Stomach smooth muscle (tissue), 2 donors: ENCODE data around the gene LRRC4C.

Experiments used
- H3K27ac ChIP-seq: one replicate; pipeline ENCODE4 v1.7.0; 2013; ENCODE audit warnings: mild to moderate bottlenecking, low read length, inconsistent platforms
- H3K27me3 ChIP-seq, 2 donors: one replicate each; pipeline ENCODE4 v1.7.0; 2013; ENCODE audit warnings: low read length in 2 of 2; ENCODE audit not compliant: insufficient read depth in 2 of 2, control insufficient read depth in 1 of 2
- H3K36me3 ChIP-seq, 2 donors: one replicate each; pipeline ENCODE4 v1.7.0; 2013; ENCODE audit warnings: low read length in 2 of 2; ENCODE audit not compliant: control insufficient read depth in 2 of 2, insufficient read depth in 2 of 2
- H3K4me1 ChIP-seq: one replicate; pipeline ENCODE4 v1.7.0; 2013; ENCODE audit warnings: low read length; ENCODE audit not compliant: control insufficient read depth, insufficient read depth
- H3K4me3 ChIP-seq, 2 donors: one replicate each; pipeline ENCODE4 v1.7.0; 2013; ENCODE audit warnings: low read length in 2 of 2
- H3K9ac ChIP-seq, 2 donors: one replicate each; pipeline ENCODE4 v1.7.0; 2013; ENCODE audit warnings: low read length in 2 of 2, mild to moderate bottlenecking in 1 of 2
- H3K9me3 ChIP-seq, 2 donors: one replicate each; pipeline ENCODE4 v1.7.0; 2013; ENCODE audit warnings: low read length in 2 of 2; ENCODE audit not compliant: control insufficient read depth in 2 of 2
- donor health status: healthy.
- donor health status: Pancreatic carcinoma.

Gene LRRC4C

GRCh38 chr11:40246983-40247382 lies 1212.5 kb downstream of the LRRC4C start:
- no peaks in the 10 kb centered on the region for H3K9me3 ChIP-seq
- H3K4me1 ChIP-seq, result no peaks in the 10 kb centered on the region
- H3K27me3 ChIP-seq, result no peaks in the 10 kb centered on the region
- H3K4me3 ChIP-seq, result no peak overlapping the region
- H3K9ac ChIP-seq, result no peak overlapping the region
- H3K36me3 ChIP-seq, result no peaks in the 10 kb centered on the region
- H3K27ac ChIP-seq, result no peak overlapping the region

DNA sequence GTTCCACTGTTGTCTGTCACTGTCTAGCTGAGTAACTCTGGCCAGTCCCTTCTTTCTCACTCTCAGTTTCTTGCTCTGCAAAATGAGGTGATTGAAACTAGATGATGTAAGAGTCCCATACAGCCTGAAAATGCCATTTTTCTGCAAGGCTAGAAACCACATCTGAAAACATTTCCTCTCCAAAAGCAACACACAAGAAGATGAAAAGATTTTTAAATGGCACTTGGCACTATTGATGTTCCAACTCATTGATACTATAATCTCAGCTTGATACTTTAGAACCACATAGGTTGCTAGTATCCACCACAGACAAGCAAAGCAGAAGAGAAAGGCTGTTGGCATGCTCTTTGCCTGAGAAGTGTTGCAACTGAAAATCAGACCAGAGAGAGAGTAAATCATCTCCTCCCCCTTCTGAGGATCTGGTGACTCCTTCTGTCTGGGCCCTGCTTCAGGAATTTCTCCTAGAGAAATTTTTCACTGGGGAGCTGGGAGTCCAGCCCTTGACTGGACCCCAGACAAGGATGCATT lies 1217.9 kb downstream of the LRRC4C start:
- Histone ChIP-seq H3K27ac (no peak overlapping the region), H3K4me1 (no peaks in the 10 kb centered on the region), H3K9ac (no peak overlapping the region), H3K4me3 (no peak overlapping the region), H3K36me3 (no peaks in the 10 kb centered on the region), H3K9me3 (no peaks in the 10 kb centered on the region), H3K27me3 (no peaks in the 10 kb centered on the region)

GRCh38 chr11:40240284-40240683 lies 1219.2 kb downstream of the LRRC4C start:
- H3K9me3 ChIP-seq, result no peaks in the 10 kb centered on the region

GRCh38 chr11:40236526-40236925 lies 1222.9 kb downstream of the LRRC4C start:
- H3K4me3 ChIP-seq, result no peak overlapping the region
- no peak overlapping the region for H3K9ac ChIP-seq
- no peaks in the 10 kb centered on the region for H3K27me3 ChIP-seq
- H3K9me3 ChIP-seq, result no peaks in the 10 kb centered on the region
- no peaks in the 10 kb centered on the region for H3K4me1 ChIP-seq
- H3K27ac ChIP-seq, result no peak overlapping the region
- H3K36me3 ChIP-seq, result no peaks in the 10 kb centered on the region

More at GRCh38 chr11:40240284-40240683, 1219.2 kb downstream of the LRRC4C start:
- no peak overlapping the region for H3K4me3 ChIP-seq
- no peak overlapping the region for H3K9ac ChIP-seq
- no peaks in the 10 kb centered on the region for H3K4me1 ChIP-seq
- H3K36me3 ChIP-seq, result no peaks in the 10 kb centered on the region
- no peaks in the 10 kb centered on the region for H3K27me3 ChIP-seq
- no peak overlapping the region for H3K27ac ChIP-seq

DNA sequence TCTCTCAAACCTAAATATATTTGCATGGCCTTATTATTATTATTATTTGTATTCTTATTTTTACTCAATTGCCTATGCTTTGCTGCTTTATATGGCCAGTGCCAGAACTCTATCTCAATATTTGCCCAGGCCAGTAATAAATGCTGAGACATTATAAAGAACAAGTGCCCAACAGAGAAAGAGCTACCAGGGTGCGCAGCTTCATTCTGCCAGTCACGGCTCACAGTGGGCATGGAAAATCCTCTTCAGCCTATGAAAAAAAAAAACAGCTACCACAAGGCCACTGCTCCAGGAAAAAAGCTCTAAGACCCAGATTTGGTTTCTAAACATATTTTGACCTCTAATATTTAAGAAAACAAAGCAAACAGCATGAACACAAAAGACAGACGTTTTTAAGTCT lies 1223.6 kb downstream of the LRRC4C start:
- Histone ChIP-seq H3K4me3 (no peak overlapping the region), H3K9ac (no peak overlapping the region), H3K36me3 (no peaks in the 10 kb centered on the region), H3K27me3 (no peaks in the 10 kb centered on the region), H3K9me3 (no peaks in the 10 kb centered on the region), H3K4me1 (no peaks in the 10 kb centered on the region), H3K27ac (no peak overlapping the region)

- no peaks in the 10 kb centered on the region for H3K4me1 ChIP-seq
- H3K9ac ChIP-seq, result no peak overlapping the region
- H3K36me3 ChIP-seq, result no peaks in the 10 kb centered on the region
- H3K27me3 ChIP-seq, result no peaks in the 10 kb centered on the region
- no peak overlapping the region for H3K4me3 ChIP-seq
- H3K9me3 ChIP-seq, result no peaks in the 10 kb centered on the region
- H3K27ac ChIP-seq, result no peak overlapping the region
Observed at GRCh38 chr11:40230821-40231220, 1228.6 kb downstream of the LRRC4C start.

DNA sequence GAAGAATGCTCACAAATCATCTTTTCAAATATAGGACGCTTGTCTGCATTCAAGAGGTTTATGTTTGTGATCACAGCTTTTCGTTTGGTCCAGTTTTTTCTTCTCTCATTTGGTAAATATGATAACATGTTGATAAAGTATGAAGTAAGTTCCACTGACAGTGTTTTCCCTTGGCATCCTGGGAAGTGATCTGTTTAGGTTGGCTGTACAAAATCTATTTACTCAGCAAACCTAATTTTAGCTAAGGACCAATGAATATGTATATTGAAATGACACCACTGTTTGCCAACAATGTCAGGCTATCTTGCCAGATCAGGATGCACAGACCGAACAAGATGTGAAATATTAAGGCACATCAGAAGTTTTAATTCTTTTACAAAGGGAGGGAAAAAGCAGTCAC lies 1230.8 kb downstream of the LRRC4C start:
- Histone ChIP-seq H3K9me3 (no peaks in the 10 kb centered on the region), H3K36me3 (no peaks in the 10 kb centered on the region), H3K9ac (no peak overlapping the region), H3K4me3 (no peak overlapping the region), H3K27me3 (no peaks in the 10 kb centered on the region), H3K4me1 (no peaks in the 10 kb centered on the region), H3K27ac (no peak overlapping the region)

GRCh38 chr11:40227730-40228129 lies 1231.7 kb downstream of the LRRC4C start:
- no peak overlapping the region for H3K27ac ChIP-seq
- no peaks in the 10 kb centered on the region for H3K36me3 ChIP-seq
- no peaks in the 10 kb centered on the region for H3K27me3 ChIP-seq

GRCh38 chr11:40226654-40227053 lies 1232.8 kb downstream of the LRRC4C start:
- Histone ChIP-seq H3K27ac (no peak overlapping the region), H3K9ac (no peak overlapping the region), H3K4me1 (no peaks in the 10 kb centered on the region), H3K9me3 (no peaks in the 10 kb centered on the region), H3K36me3 (no peaks in the 10 kb centered on the region), H3K4me3 (no peak overlapping the region), H3K27me3 (no peaks in the 10 kb centered on the region)

More at GRCh38 chr11:40227730-40228129, 1231.7 kb downstream of the LRRC4C start:
- H3K4me3 ChIP-seq, result no peak overlapping the region
- no peaks in the 10 kb centered on the region for H3K9me3 ChIP-seq
- no peaks in the 10 kb centered on the region for H3K4me1 ChIP-seq
- H3K9ac ChIP-seq, result no peak overlapping the region

DNA sequence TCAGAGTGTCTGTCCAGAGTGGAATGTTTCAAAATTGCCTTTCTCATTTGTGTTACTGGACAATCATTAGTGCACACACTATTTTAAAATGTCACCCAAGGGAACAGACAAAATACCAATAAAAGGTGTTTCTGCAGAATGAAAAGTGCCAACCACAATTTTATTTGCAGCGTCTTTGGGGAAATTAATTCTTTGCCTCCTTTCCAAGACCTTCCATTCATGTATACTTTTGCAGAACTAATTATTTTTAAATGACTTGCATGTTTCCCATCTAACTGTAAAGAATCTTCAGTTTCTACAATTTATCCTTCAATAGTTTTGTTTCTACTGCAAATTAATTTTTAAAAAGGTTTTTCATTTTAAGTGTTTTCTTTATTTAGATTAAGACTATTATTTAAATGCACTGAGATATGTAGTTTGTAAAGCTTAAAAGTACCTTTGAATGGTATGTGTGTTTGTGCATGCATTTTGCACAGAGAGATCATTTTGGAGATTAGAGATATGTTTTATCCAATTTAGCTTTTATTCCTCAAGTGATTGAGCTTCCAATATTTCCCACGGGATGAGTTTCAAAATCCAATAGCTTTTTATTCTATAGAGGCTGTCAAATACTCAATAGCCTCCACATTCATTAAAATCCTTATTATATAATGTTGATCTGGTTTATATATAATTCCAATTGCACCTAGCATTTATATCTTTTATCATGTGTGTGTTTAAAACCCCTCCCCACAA lies 1235.7 kb downstream of the LRRC4C start:
- Histone ChIP-seq H3K36me3 (no peaks in the 10 kb centered on the region), H3K4me3 (no peak overlapping the region), H3K27ac (no peak overlapping the region), H3K4me1 (no peaks in the 10 kb centered on the region), H3K27me3 (no peaks in the 10 kb centered on the region), H3K9me3 (no peaks in the 10 kb centered on the region), H3K9ac (no peak overlapping the region)

DNA sequence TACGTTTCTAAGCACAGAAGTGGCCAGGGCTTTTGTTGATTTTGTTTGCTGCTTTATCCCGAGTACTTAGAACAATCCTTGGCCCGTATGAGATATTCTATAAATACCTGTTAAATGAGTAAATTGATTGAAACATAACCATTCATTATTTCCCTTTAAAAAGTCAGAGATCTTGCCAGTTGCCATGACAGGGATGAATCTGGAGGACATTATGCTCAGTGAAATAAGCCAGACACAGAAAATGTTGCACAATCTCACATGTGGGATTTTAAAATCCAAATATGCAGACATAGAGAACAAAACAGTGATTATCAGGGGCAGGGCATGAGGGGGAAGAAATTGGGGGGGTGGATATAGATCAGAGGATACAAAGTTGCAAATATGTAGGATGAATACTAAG lies 1240.1 kb downstream of the LRRC4C start:
- Histone ChIP-seq H3K9me3 (no peaks in the 10 kb centered on the region), H3K36me3 (no peaks in the 10 kb centered on the region)

More for the DNA sequence above, 1240.1 kb downstream of the LRRC4C start:
- Histone ChIP-seq H3K27me3 (no peaks in the 10 kb centered on the region), H3K27ac (no peak overlapping the region), H3K9ac (no peak overlapping the region), H3K4me3 (no peak overlapping the region), H3K4me1 (no peaks in the 10 kb centered on the region)
